Activated CD8-positive, alpha-beta memory T cell treated with anti-CD3 and anti-CD28 coated beads, Interleukin-2, amount 50 U/mL, for 48 hours (primary cell): ENCODE measurements around the gene ULK4.
"Not testable (repeated sequence)": the region's sequence is repeated elsewhere in the genome, so short reads cannot be mapped to it uniquely, and the experiment has no call there.

ENCODE experiments used
- DNase-seq: peaks from one replicate; pipeline ENCODE4 v3.0.0-alpha.2; 2020

The ULK4 gene

DNA sequence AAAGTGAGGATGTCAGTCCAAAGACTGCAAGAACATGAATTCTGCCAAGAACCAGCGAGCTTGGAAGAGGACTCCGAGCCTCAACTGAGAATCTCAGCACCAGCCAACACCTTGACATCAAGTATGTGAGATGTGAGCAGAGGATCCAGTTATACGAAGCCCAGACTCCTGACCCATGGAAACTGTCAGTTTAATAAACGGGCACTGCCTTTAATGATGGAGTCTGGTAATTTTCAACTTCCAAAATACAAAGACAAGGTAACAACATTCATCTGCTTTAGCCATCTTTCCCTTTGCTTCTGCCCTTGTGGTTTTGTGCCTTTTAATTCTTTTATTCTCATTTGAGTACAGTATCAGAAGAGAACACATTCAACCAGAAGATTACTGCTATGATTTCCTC is 211.9 kb downstream of the ULK4 start:
- no peak for DNase-seq

DNA sequence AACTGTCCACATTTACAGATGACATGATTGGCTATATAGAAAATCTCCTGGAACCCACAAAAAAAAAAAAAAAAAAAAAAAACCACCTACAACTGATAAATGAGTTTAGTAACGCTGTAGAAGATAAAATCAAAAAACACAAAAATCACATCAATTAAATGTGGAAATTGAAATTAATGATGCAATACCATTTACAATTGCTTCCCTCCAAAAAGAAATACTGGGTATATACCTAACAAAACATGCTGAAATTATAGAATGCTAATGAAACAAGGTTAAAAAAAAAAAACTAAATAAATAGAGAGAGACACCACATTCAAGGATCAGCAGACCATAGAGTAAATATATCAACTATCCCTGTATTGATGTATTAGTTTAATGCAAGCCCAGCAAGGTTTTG is 215.7 kb downstream of the ULK4 start:
- no peak for DNase-seq

DNA sequence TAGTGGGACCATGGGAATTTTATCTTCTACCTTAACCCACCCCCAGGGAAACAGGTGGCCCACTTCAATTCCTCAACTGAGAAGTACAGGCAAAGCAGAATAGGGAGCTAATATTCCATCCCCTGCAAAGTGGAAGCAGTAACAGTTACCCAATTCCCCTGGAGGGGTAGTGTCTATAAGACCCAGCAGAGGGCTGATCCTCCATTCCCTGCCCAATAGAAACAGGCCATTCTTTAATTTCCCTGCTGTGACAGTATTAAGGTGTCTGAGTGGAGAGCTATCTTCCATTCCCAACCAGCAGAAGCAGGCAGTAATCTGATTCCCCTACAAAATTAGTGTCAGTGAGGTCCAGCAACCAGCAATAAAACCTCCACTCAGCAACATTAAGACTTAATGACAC is 219.8 kb downstream of the ULK4 start:
- no peak for DNase-seq

DNA sequence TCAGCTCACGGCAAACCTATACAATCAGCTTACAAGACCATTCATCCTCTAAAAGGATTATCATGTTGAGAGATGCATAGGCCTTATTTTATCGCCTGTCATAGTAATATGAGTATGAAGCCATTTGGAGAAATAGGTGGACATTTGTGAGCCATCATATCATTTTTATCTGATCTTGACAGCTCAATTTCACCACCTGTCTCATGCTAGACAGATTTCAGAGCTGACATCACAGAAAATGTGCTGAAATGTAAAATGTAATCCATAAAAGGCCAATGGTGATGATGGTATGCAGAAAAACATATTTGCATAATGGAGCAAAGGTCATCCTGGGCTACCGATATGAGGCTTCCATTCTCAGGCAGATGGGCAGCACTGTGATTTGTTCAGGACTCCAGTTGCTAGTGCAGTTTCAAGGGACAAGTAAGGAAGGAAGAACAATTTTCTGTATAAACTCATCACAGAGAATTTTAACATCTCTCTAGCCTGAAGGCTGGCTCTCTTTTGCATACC is 221.5 kb downstream of the ULK4 start:
- DNase-seq, result no peak

DNA sequence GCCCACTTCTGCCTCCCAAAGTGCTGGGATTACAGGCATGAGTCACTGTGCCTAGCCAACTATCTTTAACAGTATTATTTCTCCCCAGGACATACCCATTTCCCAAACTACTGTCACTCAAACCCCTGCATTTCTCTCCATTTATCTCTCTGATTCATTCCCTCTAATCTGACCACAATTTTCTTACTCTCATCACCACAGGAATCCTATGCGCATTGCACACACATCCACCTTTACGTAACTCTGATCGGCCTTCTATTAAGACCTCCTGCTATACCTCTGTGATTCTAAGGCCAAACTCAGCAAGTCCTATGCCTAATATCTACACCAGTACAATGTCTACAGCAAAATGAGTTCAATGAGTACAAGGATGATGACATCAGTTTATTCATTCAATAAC is 235.0 kb downstream of the ULK4 start:
- no peak for DNase-seq

DNA sequence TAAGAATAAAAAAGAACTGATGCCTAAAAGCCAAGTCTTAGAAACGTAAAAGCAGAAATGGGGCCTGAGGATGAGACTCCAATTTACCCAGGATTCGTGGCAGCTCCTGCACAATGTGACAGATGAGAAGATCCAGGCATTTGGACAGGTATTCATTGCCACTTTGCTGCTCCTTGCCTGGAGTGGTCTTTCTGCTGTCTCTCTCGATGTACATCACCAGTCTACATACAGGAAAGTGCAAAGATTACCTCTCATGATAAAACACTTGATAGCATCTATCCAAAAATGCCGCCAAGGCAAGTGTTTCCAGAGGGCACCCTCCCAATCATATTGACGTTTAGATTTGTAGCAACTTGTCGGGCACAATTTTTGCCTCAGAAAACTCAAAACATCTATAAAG is 244.3 kb downstream of the ULK4 start:
- no peak for DNase-seq

DNA sequence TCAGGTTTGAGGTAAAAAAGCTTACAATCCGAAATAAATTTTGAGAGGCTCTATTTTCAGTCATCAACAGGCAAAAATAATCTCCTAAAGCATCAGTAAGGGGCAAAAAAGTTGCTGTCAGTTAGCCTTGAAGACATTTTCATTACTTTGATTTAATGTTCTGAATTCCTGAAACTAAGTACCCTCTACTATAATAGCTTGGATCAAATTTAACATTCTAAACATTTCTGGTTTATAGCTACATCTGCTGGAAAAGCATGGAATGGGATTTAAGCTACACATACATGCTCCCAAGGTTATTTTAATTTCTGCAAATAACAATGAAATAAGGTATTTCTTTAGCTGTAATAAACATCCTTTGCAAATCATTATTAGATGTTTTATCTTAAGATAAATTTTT is 245.4 kb downstream of the ULK4 start:
- no peak for DNase-seq

DNA sequence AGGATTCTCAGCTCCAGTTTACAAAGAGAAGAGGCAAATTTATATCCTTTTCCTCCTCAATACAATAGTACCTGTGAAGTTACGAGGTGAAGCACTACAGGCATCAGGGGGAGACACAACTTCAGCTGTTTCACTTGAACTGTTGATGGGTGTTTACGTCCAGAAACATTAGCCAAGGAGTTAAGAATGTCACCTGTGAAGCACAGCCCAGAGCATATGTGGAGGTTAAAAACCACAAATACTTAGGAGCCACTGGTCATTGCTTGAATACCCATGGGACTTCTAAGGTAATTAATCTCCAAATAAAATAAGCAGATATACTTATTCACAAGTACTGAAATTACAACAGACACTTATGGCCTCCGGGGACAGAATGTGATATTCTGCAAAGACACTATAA is 246.5 kb downstream of the ULK4 start:
- DNase-seq, result no peak

DNA sequence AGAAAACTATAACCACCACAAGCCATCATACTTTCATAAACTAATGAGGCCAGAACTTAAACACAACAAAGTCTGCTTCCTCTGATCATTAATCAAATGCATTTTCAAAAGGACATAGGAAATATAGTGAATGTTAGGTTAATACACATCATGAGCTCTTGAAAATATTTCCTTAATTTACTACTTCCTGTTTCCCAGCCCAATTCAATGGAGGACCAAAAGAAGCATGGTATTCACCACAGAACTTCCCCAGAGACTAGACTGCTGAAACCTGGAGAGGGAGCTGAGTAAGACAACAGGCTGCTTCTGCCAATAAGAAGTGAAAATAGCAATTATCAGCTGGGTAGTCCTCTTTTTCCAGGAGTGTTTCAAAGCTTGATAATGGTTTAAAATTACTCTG is 250.3 kb downstream of the ULK4 start:
- DNase-seq, result no peak

DNA sequence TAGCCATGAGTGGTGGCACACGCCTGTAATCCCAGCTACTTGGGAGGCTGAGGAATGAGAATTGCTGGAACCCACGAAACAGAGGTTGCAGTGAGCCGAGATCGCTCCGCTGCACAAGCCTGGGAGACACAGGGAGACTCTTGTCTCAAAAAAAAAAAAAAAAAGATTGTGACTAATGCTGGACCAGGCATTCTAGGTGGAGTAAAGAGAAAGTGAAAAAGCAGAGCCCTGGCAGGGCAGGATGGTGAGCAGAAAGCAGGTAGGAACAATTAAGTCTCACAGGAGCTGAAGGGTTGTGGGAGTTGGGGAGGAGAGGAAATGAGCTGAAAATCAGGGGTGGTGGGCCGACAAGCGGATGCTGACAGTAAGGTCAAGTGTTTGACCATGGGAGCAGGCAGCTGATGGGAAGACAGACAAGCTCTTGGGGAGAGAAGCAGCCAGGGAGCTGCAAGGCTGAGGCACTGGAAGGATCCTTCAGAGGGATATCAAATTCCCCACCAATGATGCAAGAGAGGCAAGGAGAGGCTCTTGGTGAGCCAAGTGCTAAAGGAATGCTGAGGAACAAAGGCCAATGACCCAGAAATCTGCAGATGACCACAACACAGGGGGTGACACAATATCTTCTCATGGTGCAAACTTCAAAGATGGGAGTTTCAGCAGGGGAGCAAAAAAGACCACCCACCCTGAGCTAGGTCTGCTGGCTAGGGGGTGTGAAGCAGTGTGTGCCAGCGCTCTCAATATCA is 251.1 kb downstream of the ULK4 start:
- DNase-seq, result no peak

DNA sequence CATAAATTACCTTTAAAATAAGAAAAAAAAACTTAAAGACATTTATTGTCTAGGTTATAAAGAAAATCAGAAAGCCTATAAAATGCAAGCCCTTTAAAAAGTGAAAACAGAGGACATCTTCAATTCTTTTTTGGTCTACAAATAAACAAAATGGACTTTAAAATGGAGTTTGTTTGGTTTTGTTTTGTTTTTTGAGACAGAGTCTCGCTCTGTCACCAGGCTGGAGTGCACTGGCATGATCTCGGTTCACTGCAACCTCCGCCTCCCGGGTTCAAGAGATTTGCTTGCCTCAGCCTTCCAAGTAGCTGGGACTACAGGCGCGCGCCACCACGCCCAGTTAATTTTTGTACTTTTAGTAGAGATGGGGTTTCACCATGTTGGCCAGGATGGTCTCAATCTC is 252.7 kb downstream of the ULK4 start:
- DNase-seq, result not testable (repeated sequence)

DNA sequence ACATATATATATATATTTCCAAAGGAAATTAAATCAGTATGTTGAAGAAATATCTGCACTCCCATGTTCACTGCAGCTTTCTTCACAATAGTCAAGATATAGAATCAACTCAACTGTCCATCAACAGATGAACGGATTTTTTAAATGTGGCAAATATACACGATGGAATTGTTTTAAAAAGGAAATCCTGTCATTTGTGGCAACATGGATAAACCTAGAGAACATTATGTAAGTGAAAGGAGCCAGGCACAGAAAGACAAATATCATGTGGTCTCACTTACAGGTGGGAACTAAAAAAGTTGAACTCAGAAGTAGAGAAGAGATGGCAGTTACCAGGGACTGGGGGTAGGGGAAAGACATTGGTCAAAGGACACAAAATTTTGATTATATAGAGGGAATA is 253.7 kb downstream of the ULK4 start:
- no peak for DNase-seq

DNA sequence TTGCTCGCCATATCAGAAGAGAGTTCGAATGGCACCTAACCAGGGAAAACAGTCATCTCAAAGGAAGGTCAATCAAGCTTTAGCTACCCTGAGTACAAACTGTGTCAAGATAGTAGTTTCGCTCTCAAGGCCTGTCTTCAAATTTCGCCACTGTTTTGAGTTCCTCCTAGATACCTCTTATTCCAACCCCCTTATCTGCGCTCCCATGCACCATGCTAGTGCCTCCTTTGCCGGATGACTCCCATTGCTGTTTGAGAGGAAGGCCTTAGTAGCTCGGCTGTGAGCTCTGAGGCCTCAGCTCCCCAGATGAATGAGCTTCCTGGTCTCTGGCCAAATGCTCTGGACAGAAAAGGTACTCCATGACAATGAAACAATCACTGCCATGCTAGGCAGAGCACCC is 256.0 kb downstream of the ULK4 start:
- DNase-seq, result no peak

DNA sequence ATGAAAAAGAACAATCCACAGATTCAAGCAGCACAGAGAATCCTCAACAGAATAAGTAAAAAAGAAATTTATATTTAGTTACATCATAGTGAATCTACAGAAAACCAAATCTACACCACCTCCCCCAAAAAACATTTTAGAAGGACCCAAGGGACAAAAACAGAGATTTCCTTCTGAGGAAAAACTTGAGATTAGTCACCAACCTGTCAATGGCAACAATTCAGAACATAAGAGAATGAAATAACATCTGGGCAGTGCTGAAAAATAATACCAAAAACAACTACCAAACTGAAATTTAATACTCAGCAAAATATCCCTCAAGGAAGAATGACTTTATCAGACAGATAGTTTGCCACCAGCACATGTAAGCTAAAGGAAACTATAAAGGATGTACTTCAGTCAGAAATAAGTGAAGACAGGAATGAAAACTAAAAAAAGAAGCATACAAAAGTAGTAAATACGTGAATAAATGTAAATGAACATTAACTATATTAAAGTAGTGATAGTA is 260.7 kb downstream of the ULK4 start:
- DNase-seq, result no peak

DNA sequence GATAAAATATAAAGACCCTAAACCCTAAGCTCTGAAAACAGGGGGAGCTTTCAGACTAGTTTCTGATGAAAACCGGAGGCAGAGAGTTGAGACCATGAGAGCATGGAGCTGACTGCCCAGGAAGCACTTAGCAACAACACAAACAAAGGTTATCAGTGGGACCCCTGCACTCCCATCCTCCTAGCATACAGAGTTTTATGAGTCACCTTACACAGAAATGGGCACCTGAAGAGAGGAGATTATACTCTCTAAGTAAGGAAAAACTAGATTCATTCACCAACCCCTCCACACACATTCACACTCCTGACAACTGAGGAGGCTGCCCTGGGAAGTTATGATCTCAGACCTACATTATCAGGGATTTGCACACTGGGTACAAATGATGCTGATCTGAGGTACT is 261.7 kb downstream of the ULK4 start:
- DNase-seq, result no peak

DNA sequence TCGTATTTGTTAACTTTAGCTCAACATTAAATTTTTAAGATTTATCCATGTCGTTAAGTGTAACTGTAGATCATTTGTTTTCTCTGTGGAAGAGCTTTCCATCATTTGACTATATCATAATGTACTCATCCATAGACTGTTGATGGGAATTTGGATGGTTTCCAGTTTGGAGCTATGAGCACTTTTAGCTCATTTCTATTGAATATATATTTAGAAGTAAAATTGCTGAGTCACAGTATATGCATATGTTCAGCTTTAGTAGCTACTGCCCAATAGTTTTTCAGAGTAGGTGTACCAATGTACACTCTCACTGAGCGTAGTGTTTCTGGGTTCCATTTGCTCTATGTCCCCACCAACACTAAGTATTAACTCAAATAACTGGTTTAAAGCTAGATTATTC is 263.0 kb downstream of the ULK4 start:
- no peak for DNase-seq

DNA sequence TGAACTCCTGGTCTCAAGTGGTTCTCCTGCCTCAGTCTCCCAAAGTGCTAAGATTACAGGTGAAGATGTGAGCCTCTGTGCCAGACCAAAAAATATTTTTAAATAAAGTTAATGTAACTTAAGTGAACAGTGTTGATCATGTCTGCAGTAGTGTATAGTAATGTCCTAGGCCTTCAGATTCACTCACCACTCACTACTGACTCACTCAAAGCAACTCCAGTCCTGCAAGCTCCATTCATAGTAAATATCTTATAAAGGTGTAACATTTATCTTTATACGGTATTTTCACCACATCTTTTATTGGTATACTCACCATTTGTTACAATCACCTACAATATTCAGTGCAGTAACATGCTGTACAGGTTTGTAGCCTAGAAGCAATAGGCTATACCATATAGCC is 264.2 kb downstream of the ULK4 start:
- no peak for DNase-seq

DNA sequence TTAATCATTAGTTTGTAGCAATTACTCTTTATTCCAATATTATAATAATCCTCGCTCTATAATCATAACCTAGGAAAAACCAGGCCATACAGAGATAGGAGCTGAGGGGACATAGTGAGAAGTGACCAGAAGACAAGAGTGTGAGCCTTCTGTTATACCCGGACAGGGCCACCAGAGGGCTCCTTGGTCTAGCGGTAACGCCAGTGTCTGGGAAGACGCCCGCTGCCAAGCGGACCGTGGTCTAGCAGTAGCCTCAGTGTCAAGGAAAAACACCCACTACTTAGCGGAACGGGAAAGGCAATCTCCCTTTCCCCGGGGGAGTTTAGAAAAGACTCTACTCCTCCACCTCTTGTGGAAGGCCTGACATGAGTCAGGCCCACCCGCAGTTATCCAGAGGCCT is 266.1 kb downstream of the ULK4 start:
- not testable (repeated sequence) for DNase-seq

DNA sequence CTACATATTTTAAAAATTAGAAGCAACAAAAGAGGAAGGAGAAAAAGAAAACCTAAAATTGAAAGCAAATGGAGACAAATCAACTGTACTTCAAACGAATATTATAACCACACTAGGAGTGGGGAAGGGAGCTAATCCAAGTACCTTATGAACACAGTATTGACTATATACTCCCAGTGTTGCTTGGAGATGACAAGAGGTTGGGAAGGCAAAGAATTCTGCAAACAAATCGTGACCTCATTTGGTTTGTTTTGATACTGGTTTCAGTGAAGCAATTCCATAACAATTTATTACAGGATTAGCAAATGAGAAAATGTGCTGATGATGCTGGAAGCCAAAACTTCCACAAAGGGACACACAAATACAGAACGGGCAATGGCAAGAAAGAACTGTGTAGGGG is 268.1 kb downstream of the ULK4 start:
- no peak for DNase-seq

DNA sequence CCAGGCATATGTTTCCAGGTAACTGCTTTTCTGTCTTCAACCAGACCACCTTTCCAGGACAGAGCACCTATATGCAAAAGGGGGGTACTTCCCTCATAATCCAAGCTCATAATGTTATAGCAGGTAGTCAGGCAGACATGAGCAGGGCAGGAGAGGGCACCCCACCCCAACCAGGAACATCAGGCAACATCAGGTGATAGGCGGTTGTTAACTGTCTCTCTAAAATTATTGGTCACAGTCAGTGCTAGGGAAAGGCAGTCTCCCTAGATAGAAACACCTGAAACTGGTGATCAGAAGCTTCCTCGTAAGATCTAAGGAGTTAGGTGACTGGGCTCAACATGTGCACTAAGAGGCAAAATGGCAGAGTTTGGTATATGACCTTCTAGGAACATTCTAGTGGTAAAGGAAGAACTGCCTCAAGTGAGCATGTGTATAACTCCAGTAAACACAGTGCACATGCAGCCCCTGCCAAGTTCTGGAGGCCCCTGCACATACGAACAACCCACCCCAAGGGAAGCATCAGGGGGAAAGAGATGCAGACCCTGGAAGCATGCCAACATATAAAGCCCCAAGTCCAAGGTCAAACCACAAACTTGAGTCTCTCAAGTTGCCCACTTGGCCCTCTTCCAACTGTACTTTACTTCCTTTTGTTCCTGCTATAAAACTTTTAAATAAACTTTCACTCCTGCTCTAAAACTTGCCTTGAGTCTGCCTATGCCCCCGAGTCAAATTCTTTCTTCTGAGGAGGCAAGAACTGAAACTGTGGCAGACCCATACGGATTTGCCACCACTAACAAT is 270.9 kb downstream of the ULK4 start:
- no peak for DNase-seq

DNA sequence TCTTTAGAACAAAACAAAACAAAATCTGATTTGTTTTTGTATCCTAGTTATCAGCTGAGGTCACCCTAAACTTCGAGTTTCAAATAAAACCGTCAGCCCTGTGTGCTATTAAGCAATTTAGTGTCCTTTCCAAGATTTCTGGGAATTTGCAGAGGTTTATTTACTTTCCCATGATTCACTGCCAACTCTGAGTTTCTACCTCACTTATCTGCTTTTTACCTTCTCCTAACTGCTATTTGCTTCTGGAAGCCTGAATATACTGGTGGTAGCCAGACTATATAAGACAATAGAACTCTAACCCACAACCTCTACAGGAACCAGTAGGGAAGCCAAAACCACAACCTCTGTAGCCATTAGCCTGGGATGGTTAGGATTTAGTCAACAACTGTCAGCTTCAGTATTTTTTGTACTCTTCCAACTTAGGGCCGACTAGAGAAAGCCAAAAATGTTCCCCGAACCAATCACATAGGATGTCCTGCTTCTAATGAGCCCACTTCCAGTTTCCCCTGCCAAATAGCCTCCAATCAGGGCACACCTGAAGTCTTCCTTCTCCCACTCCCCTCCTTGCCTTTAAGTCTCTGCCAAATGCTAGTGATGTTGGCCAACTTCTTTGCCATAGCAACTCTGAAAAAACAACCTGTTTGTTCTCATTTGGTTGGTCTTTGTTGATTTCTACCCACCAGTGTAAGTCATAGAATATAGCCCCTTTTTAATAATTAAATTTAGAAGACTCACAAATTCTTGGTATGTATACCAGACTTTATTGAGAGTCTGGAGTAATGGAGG is 273.1 kb downstream of the ULK4 start:
- no peak for DNase-seq

DNA sequence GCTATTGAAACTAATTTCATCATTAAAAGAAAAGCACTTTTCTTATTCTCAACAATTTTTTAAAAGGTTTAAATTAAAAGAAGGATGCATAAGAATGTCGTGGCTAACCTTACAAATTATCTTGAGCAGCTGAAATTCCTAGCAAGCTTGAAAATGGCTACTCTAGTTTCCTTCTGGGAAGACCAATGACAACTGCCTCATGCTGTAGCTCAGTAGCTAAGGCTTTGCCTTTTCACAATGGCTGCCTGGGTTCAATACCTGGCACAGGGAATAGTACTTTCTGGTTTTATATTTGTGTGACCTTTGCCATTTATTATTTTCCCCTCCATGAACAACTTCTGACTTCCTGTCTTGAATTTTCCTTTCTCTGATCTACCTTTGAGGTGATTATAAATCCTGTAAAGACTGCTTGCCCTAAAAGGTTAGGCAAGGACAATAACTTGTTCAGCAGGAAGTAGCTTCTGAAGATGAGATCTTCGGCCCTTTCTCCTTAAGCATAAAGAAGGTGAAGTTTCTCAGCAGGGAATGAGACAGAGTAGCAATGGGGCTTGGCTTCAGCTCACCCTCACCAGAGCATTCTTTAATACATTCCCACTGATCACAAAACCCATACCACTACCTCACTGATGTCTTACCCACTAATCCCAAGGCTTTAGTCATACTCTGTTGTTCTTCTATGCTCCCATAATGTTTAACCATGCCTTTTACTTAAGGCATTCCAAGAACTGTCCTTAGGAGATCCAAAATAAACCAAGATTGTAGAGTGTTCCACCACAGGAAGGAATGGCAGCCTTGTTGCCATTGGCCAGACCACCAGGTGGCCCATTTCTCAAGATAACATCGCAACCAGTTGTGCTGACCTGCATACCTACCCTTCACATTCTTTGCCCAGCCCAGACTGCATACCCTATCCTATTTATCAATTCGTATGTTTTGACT is 276.8 kb downstream of the ULK4 start:
- no peak for DNase-seq
